GM19043 (cell line): ENCODE measurements around the gene MYLIP.

Experiments
- ATAC-seq: cut with Tn5 transposase; IDR thresholded peaks from one replicate; pipeline ENCODE4 v1.9.1; 2021; ENCODE audit warnings: low read depth; ENCODE audit not compliant: unreplicated experiment

MYLIP gene

DNA sequence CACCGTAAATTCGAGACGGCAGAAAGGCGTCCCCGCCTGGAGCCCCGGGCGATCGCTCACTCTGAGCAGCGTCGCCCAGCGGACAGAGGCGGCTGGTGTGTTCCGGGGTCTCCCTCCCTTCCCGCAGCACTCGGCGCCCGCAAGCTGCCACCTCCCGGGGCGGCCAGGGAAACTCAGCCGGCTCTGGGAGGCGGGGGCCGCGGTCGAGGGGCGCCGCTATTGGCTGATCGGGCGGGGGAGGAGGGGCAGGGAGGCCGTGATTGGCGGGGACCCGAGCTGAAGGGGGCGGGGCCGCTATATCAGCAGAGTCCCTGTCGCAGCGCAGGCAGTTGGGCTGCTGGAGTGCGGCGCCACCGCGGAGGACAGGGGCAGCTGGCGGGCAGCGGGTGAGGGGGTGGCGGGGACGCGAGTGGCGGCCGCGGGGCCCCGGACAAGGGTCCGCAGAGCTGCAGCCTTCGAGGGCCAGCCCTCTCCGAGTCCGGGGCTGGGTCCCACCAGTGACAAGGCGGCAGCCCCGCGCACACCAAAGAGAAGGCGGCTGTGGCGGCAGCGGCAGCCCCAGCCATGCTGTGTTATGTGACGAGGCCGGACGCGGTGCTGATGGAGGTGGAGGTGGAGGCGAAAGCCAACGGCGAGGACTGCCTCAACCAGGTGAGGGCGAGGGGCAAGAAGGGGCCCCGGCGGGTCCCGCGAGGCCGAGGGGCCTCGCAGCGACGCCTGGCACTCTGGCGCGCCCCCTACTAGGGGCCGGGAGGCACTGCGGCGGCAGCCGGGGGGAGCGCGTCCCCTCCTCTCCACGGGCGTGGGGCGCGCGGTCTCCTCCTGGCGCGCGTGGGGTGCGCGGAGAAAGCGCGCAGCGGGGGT, at the start of gene MYLIP:
TSS of gene MYLIP (plus strand) at position 328 of the 864 bp plus-strand sequence. CDS start at position 565, 237 bp downstream.
- ATAC-seq, result peak; percentile 62

DNA sequence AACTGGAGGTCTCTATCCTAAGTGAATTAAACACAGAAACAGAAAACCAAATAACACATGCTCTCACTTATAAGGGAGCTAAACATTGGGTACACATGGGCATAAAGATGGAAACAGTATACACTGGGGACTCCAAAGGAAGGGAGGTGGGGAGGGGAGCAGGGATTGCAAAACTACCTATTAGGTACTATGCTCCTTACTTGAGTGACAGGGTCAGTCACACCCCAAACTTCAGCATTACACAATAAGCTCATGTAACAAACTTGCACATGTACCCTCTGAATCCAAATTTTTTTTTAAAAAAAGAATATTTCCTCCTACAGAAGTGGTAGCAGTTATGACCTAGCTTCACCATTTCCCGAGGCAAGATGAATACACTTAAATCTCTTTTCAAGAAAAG, 49.5 kb upstream of the MYLIP start:
- ATAC-seq, result no peak

DNA sequence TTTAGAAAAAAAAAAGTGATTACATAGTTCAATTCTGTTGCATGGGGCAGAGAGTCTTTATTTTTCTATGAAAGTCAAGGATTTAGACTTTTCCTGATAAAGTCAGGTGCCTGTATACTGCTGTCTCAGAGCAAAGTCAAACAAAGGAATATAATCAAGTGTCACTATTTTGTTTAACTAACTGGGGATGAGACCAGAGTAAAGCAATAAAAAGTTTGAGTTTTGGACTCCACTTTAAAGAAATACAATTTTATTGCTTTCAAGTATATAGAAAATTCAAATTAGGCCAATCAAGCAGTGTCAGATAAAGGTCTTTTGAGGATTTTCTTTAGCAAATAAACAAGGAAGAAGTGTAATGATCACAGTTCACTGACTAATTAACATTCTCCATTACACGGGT, 48.7 kb upstream of the MYLIP start:
- no peak for ATAC-seq

DNA sequence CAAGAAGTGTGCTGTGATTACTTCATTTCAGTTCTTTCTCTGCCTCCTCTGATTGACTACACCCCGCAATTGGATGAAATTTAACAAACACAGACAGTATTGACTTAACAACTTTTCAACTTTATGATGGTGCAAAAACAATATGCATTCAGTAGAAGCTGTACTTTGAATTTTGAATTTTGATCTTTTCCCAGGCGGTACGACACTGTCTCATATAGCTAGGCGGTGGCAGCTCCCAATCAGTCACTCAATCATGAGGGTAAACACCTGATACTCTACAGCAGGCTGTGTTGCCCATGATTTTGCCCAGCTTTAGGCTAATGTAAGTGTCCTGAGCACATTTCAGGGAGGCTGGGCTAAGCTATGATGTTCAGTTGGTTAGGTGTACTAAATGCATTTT, 47.6 kb upstream of the MYLIP start:
- ATAC-seq, result no peak

DNA sequence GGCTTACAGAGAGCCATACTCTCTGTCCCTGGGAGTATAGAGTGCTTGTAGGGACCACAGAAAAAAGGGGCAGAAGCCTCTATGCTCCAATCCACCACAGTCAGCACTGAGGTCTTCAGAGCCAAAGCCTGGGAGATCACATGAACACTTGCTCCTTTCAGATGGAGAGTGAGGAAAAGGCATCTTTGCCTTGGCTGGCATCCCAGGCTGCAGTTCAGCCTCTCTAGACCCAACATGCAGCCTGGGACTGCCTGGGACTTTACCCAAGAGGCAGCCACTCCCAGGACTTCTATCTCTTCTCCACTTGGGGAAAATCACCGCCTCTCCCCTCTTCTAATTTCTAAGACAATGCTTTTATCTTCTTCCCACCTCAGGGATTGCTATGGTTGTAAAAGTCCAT, 46.5 kb upstream of the MYLIP start:
- ATAC-seq, result no peak

DNA sequence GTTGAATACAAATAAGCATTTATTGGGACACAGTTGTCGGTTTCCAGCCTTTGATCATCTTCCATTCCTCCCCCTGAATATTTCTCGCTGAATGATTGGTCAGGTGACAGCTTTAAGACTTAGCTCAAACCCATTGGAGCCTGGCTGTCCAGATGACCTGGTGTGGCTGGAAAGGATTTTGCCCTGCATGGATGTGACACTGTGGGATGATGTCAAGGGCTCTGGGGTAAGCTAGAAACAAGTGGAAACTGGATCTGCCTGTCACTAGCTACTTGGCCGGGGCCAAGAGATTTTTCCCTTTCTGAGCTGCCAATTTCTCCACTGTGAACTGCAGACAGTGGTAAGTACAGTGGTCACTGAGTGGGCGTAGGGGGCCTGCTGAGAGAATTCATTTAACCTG, 41.9 kb upstream of the MYLIP start:
- ATAC-seq, result no peak

DNA sequence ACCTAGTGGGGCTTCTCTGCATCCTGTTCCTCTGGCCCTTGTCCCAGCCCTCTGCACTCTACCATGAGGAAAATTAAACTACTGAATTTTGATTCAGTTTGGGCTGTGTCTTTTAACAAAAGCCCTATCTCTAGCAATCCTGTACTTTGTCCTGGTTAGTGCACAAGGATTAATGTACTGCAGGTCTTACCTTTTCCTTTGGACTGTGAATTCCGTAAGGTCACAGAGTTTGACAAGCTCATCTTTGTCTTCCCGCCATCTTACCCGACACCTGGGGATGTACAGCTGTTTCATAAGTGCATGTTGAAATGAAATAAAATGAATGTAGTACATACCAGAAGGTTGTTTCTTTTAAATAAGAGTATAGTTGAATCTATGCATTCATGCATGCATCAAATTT, 41.5 kb upstream of the MYLIP start:
- ATAC-seq, result no peak

DNA sequence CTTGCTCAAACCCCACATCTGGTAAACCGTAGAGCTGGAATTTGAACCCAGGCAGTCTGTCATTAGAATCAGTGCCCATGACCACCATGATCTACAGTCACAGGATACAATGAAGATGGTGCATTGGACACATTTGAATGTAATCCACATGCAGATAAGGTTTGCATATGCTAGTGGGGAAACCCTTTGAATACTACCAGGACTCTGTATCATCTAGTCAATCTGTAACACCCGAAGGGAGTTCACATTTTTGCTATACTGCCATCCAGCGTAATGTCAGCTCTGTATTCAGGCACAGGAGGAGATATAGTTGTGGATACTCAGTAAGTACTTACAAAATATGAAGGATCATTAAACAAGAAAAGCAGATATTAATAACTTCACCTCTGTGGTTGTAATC, 40.5 kb upstream of the MYLIP start:
- ATAC-seq, result no peak

DNA sequence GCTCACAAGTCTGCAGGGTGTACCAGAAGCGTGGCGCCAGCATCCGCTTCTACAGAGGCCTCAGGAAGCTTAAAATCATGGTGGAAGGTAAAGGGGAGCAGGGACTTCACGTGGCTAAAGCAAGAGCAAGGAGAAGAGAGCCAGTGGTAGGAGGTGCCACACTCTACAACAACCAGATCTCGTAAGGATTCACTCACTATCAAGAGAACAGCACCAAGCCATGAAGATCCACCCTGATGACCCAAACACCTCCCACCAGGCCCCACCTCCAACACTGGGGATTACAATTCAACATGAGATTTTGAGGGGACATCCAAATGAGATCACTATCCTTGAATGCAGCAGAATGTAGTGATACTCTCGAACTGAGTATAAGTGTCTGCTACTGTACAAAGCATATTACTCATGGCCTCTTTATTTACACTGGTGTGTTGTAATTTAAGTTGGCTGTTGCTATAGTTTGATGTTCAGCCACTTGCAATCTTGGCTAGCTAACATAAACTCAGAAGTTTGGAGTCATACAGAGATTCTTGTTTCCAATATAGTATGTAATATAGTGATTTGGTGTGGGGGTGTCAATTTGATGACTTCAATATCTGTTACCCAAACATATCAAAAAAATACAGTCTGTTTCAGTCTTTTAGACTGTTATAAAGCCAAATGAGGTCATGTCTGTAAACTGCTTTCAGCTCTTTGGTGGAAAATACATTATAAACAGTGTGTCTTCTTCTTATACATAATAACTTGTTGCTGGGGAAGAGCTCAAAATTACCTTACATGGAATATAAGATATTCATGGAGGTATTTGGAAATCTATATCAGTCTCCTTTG, 39.4 kb upstream of the MYLIP start:
- no peak for ATAC-seq

DNA sequence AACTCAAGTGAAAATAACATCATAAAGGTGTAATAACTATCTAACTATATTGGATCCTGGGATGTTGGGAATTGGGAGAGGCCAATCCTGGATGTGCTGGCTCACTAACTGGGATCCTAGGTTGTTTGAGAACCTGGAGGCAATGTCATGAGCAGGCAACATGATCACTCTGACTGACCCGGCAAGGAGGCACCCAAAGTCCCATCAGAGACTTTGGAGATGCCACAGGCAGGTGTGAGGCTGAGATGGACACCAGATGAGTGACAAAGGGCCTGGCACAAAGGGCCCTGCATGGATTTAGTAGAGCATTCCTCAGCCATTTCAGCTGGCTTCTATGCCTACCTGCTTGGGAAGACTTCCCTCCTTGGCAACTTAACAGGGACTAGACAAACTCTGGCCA, 38.4 kb upstream of the MYLIP start:
- ATAC-seq, result no peak

DNA sequence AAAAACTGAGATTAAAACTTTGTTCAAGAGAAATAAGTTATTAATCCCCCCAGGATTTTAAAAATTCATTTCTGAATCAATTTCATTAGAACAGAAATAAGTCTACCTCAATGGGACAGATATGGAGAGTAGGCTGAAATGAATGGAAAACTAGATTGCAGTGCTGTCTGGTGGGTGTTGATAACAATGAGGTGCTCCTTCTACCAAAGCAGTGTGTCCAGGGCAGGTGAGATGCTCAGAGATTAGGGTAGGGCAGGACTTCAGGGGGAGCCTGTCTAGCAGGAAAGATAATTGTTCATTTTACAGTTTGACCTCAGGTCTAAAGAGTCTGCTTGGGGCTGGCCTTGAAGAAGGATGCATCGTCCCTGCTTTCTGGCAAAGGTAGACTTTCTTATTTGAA, 38.0 kb upstream of the MYLIP start:
- no peak for ATAC-seq

DNA sequence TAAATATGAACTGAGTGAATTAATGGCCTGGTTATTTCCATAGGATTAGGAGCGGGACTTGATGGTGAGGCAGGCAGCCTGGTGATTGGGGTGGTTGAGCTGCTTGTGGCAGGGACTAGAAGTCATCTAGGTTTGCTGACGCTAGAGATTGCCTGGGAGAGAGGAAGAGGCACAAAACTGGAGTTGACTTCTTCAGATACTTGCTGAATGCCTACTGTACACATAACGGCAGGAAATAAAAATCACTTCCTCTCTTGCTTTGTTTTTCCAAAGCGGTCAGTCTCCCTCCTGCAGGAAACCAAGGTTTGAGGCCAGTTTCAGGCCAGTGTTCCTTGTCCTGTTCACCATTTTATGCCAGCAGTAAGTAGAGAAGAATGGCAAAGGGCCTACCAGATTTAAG, 36.7 kb upstream of the MYLIP start:
- ATAC-seq, result no peak

DNA sequence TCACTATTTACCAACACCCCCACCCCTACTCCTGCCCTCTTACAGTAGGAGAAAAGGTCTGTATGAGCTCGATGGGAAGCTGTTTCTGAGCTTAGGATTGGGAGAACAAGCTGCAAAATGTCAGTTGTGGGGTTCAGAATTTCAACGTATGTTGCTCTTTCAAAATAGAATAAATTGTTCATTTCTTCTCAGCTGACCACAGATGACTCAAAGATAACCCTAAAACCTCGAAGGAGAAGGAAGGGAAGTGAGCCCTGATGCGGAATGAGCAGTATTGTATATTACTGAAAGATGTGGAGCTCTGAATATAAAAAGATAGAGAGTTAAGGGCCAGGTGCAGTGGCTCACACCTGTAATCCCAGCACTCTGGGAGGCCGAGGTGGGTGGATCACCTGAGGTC, 35.9 kb upstream of the MYLIP start:
- ATAC-seq, result no peak

DNA sequence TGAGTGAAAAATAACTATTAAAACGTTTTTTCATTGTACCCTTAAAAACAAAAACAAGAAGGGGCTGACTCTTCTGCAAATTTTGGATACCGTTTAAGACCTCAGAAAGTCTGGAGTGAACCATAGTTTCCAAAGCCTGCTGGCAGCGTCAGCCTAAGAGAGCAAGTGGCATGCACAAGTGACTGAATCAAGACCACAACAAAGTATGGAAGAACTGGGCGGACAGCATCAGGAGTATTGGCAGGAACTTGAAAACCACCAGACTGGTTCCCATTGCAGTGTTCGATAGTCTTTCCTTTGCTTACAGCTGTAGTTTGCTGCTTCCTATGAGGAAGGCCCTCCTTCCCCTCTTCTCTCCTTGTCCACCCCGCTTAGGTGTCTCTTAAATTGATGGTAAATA, 33.7 kb upstream of the MYLIP start:
- ATAC-seq, result no peak

DNA sequence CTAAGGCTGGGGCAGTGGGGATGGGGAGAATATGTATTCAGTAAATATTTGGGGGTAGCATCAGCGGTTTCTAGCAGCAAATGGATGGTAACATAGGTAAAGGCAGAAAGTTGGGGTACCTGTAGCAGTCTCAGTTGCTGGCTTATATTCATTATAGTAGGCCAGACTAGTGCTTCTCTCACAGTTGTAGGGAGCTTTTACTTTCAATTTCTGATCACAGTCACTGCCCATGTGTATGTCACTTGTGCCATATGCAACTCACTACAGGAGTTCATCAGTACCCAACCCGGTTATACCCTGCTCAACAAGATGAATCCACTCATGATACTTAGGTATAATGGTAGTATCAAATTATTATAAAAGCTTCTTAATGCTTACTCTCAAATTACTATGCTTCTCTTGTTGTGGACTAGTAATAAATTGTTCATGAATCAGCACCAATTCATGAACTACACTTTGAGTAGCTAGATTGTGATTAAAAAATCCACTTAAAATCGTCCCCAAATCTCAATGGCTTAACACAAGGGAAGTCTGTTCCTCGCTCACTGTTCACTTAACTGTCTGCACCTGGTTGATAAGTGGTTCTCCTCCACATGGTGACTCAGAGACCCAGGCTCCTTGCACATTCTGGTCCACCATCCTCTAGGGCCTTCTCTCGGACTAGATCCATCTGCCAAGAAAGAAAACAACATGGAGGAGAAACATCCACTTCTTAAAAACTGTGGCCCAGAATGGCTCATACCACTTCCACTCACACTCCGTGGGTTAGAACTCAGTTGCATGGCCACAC, 31.3 kb upstream of the MYLIP start:
- no peak for ATAC-seq

DNA sequence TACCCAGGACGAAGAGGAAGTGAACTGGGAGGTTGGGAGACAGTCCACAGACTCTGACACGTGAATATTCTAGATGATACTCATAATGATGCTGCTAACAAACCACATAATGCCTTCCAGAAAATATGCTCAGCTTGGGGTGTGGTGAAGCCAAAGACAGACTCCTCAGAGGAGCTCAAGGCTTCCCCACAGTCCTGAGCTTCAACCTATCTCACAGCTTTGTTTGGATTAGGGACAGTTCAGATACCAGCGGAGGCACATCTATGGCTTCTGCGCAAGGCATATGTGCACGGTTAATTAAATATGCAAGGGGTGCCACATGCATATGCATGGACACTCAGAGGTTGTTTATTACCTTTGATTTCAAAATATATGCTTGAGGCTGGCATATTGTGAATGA, 30.7 kb upstream of the MYLIP start:
- ATAC-seq, result no peak

DNA sequence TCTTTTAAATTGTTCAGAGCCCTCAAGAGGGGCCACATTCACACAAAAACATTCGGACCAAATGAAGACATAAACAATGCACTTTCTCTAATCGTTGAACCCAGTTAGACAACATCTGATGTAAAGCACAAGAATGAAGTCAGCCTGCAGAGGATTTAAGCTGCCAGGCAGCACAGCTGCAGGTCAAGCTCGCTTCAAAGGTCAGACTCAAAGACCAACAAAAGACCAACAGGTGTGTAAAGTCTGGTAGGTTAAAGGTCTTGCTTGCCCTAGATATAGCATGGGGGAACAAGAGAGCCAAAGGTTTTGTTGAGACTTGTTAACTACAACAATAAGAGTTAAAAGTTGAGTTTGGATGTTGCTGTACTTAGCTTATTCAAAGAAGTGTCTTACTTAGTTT, 26.7 kb upstream of the MYLIP start:
- ATAC-seq, result no peak

DNA sequence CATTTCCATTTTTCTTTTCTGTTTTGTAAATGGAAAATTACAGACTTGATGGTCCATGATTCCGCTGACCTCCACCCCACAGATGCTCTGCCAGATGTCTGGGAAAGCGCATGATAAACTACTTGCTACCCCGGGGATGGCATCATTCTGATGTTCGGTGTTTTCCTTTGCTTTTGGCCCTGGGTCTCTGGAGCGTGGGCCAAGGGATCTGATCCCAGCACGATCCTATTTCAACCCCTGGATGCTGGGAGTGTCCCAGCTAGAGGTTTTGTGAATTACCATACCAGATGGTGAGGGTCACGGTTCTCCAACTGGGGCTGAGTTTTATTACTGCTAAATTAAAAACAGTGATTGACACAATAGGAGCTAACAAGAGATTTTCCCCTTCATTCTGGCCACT, 25.2 kb upstream of the MYLIP start:
- ATAC-seq, result no peak

DNA sequence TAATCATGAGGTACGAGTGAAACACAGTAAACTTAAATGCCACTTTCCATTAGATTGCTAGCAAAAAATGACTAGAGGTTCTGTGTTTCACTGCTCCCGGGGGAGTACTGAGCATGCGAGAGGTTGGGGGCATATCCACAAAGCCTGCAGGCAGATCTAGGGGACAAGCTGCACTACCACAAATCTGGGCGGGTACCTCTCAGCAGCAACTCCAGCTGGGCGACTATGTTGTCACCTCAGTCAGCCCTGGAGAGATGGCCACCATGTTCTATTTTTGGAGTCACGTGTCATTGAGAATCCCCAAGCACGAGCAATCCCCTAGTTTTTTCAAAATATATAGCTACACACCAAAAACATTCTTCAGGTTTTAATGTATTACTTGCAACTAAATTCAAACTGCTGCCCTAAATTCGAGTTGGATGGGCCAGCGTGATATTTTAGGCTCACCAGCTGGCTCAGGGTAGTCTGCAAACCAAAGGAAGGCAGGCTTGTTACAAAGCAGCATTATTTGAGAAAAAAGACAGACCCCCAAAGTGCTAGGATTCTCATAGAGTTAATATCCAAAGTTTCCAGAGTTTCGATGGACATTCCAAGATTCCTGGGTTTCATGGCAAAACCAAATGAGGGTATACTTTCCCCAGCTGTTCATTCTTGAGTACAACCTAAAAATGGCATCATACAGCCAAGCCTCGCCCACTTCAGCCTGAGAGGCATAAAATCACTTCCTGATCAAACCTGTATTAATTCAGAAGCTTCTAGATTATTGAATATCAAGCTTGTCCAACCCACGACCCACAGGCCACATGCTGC, 24.1 kb upstream of the MYLIP start:
- ATAC-seq, result no peak

DNA sequence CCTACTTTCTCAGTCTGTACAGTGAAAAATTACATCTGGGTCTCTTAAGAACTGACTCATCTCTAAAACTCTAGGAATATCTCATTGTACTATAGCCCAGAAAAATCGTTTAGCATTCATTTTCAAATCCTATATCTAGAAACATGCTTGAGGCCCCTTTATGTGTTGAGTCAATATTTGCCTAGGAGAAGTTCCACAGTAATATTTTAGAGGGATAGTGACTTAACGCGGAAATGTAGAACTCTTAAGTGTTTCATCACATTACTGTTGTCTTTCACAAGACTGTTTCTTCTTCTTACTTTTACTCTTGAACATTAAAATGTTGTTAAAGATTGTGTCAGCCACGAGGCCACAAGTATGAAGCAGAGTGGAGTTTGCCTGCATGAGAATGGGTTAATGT, 23.0 kb upstream of the MYLIP start:
- ATAC-seq, result no peak
